HepG2 (cell line): ENCODE results near the gene PRKAR2A. TPM values are rescaled to one million over a fixed set of nuclear protein-coding genes. Genes with fewer than 3 reads are reported as not detected.
A peak's percentile ranks its signal among the peaks of the same experiment; 100 is the strongest.
"Not testable (repeated sequence)": the region's sequence is repeated elsewhere in the genome, so short reads cannot be mapped to it uniquely, and the experiment has no call there.

Experiments
- ATAC-seq: fragments of 200-7000 bp; cut with Tn5 transposase; 3 replicates; pipeline ENCODE4 v1.9.1; 2020; ENCODE audit warnings: mild to moderate bottlenecking, moderate library complexity
- BruUV-seq: library from RNA; stranded (reverse); fragments of 400-500 nt; replicated peaks from 2 replicates; lab custom pipeline; 2021; lab: Mats Ljungman, UMichigan
- CTCF ChIA-PET: fragments of 300-600 bp; formaldehyde crosslinking; extraction: SDS; loops from one replicate; lab custom pipeline; 2021; ENCODE audit warnings: low total read pairs, inconsistent platforms, low intra/inter-chr PET ratio; lab: Yijun Ruan, JAX
- POLR2A ChIA-PET: fragments of 350-600 bp; sonication (Branson Sonifier 250); formaldehyde crosslinking; loops from one replicate; lab custom pipeline; 2020; ENCODE audit warnings: antibody characterized with exemption, inconsistent platforms; lab: Yijun Ruan, JAX
- DNase-seq: peaks from one replicate; pipeline ENCODE4 v3.0.0-alpha.2; 2015; ENCODE audit warnings: low spot score
- FAIRE-seq: peaks from 3 replicates; lab custom pipeline; 2011; peaks lifted over from hg19 to GRCh38; lab: Jason Lieb, UNC
- H2AFZ ChIP-seq: one replicate; pipeline ENCODE4 v1.6.1; 2011; ENCODE audit warnings: low read length, inconsistent platforms
- H3K27ac ChIP-seq: fragments of 300-600 bp; 3 replicates; pipeline ENCODE4 v1.8.0; 2011; ENCODE audit warnings: mixed run types, mild to moderate bottlenecking, mixed read lengths, low read length, inconsistent platforms; ENCODE audit not compliant: insufficient read depth; ENCODE audit errors: extremely low read length
- H3K27me3 ChIP-seq, 2 experiments: fragments of 200-600 bp in 1 of 2; 2 replicates in 1 of 2; 3 replicates in 1 of 2; pipeline versions ENCODE4 v1.6.0 to v1.8.0; 2011; ENCODE audit warnings: low read length in 2 of 2, mild to moderate bottlenecking in 2 of 2, moderate library complexity in 2 of 2, inconsistent platforms in 1 of 2; ENCODE audit not compliant: insufficient read depth in 2 of 2, control insufficient read depth in 1 of 2
- H3K36me3 ChIP-seq, 2 experiments: fragments of 200-600 bp in 1 of 2; replicated peaks in 1 of 2; 2 replicates in 1 of 2; 3 replicates in 1 of 2; pipeline versions ENCODE4 v1.5.1 to v1.8.0; 2011; ENCODE audit warnings: low read length in 2 of 2, inconsistent platforms in 1 of 2; ENCODE audit not compliant: insufficient read depth in 2 of 2, control insufficient read depth in 1 of 2
- H3K4me1 ChIP-seq: 2 replicates; pipeline ENCODE4 v1.5.1; 2012; ENCODE audit warnings: low read length, inconsistent platforms; ENCODE audit not compliant: insufficient read depth
- H3K4me2 ChIP-seq: 2 replicates; pipeline ENCODE4 v1.6.0; 2011; ENCODE audit warnings: low read depth, low read length, inconsistent platforms
- H3K4me3 ChIP-seq, 3 experiments: fragments of 200-600 bp in 1 of 3; sonication (generic), shearing (Covaris generic) in 1 of 3; replicated peaks in 1 of 3; 2 replicates each; pipeline ENCODE4 v1.5.1; 2011 to 2016; ENCODE audit warnings: low read length in 3 of 3, inconsistent platforms in 2 of 3, low read depth in 2 of 3, mild to moderate bottlenecking in 2 of 3, control low read depth in 1 of 3, mixed read lengths in 1 of 3; ENCODE audit not compliant: insufficient read depth in 1 of 3
- H3K79me2 ChIP-seq: one replicate; pipeline ENCODE4 v1.6.1; 2011; ENCODE audit warnings: low read length, inconsistent platforms; ENCODE audit not compliant: insufficient read depth
- H3K9ac ChIP-seq: 2 replicates; pipeline ENCODE4 v1.6.0; 2011; ENCODE audit warnings: mild to moderate bottlenecking, low read depth, low read length, inconsistent platforms; ENCODE audit not compliant: insufficient read depth
- H3K9me3 ChIP-seq: 2 replicates; pipeline ENCODE4 v1.5.1; 2012; ENCODE audit warnings: mild to moderate bottlenecking, low read length
- H4K20me1 ChIP-seq: 2 replicates; pipeline ENCODE4 v1.6.0; 2011; ENCODE audit warnings: inconsistent platforms, mild to moderate bottlenecking, low read length, moderate library complexity; ENCODE audit not compliant: insufficient read depth
- ARID5B ChIP-seq: IDR thresholded peaks from 2 replicates; pipeline ENCODE4 v1.4.0; 2020; ENCODE audit warnings: mild to moderate bottlenecking, missing genetic modification reagents
- BCL6 ChIP-seq: IDR thresholded peaks from 2 replicates; pipeline ENCODE4 v1.6.1; 2016; ENCODE audit warnings: missing genetic modification reagents, missing compliant biosample characterization
- FOXP4 ChIP-seq: sonication (generic); formaldehyde crosslinking; IDR thresholded peaks from 2 replicates; pipeline ENCODE4 v1.4.0; 2020; ENCODE audit warnings: missing genetic modification reagents
- ONECUT2 ChIP-seq: sonication (generic); formaldehyde crosslinking; IDR thresholded peaks from 2 replicates; pipeline ENCODE4 v1.4.0; 2020; ENCODE audit warnings: missing genetic modification reagents
- PAXIP1 ChIP-seq: sonication (generic); formaldehyde crosslinking; conservative IDR thresholded peaks from 2 replicates; pipeline ENCODE4 v1.4.0; 2020; ENCODE audit warnings: mild to moderate bottlenecking, missing genetic modification reagents, moderate library complexity
- RARA ChIP-seq: IDR thresholded peaks from 2 replicates; pipeline ENCODE4 v1.6.1; 2016; ENCODE audit warnings: missing genetic modification reagents, missing compliant biosample characterization
- RFX3 ChIP-seq: IDR thresholded peaks from 2 replicates; pipeline ENCODE4 v1.6.1; 2016; ENCODE audit warnings: missing biosample characterization, missing genetic modification reagents
- SOX6 ChIP-seq, 2 experiments: fragments of 450-650 bp in 1 of 2; sonication (generic) in 1 of 2; formaldehyde crosslinking in 1 of 2; IDR thresholded peaks; 2 replicates each; pipeline versions ENCODE4 v1.4.0 to v1.6.1; 2017 to 2020; ENCODE audit warnings: antibody characterized with exemption in 1 of 2, mild to moderate bottlenecking in 1 of 2, missing genetic modification reagents in 1 of 2
- WGBS: methylation state at CpG from one replicate; pipeline ENCODE4 v1.1.6; 2017; ENCODE audit warnings: low lambda C conversion rate; 5-methylcytosine and 5-hydroxymethylcytosine counted together
- in situ Hi-C: cut with HindIII; loops from 2 replicates; pipeline ENCODE4 v1.10.0; 2017; ENCODE audit warnings: low pct_unique_long_range_greater_than_20kb; ENCODE audit not compliant: extremely low pct_ligation_motif_present
- intact Hi-C: fragments of 100-400 bp; cut with micrococcal nuclease; formaldehyde crosslinking; loops from one replicate; pipeline ENCODE4 v1.10.0; 2022; ENCODE audit not compliant: unreplicated experiment
- polyA plus RNA-seq, 8 experiments: library from polyadenylated mRNA; depleted of rRNA in 3 of 8; stranded (reverse) in 7 of 8; unstranded in 1 of 8; fragments of >200 nt; fragmentation: Illumina TruSeq in 4 of 8; extraction: Trizol in 4 of 8; gene quantifications; 2 replicates each; pipeline versions ENCODE4 v1.2.1 to v1.2.3, GENCODE V29; 2011 to 2016; ENCODE audit warnings: low read depth in 4 of 8, missing spikeins in 1 of 8, mixed read lengths in 1 of 8; ENCODE audit not compliant: insufficient read depth in 1 of 8
- total RNA-seq, 5 experiments: library from RNA; depleted of rRNA; stranded (reverse); fragments of >200 nt; fragmentation: Illumina TruSeq; extraction: Trizol; gene quantifications; 2 replicates each; pipeline ENCODE4 v1.2.3, GENCODE V29; 2016; ENCODE audit warnings: low read depth in 1 of 5

Gene PRKAR2A
- total and polyA plus RNA-seq, 2 of the 13 experiments (the other 11 are each of a cell fraction or from before 2014, with no cell fraction given), result 11.8 to 29.2 TPM

GRCh38 chr3:48735075-48735767, 112.5 kb downstream of the PRKAR2A start (continued):
- TF ChIP-seq FOXP4 (peak; percentile 29; the same call in 1 of the 2 replicates), ONECUT2 (CRISPR knock-in tag) (peak; percentile 34; the same call in 1 of the 2 replicates), ARID5B (CRISPR knock-in tag) (peak; percentile 26; the same call in 1 of the 2 replicates), RFX3 (CRISPR knock-in tag) (peak; percentile 68), BCL6 (CRISPR knock-in tag) (peak; percentile 91), SOX6 (CRISPR knock-in tag; IDR thresholded peaks at IDR 0.05) (peak; percentile 85), PAXIP1 (CRISPR knock-in tag) (peak; percentile 67), RARA (peak; percentile 23; the same call in 1 of the 2 replicates)
- TF ChIP-seq SOX6 (IDR thresholded peaks at IDR 0.05), result not testable (repeated sequence)

- ATAC-seq, POLR2A ChIA-PET, H3K9ac ChIP-seq, in situ Hi-C loops, H3K79me2 ChIP-seq, H3K4me2 ChIP-seq, H3K9me3 ChIP-seq, FAIRE-seq, H3K36me3 ChIP-seq, BruUV-seq, H3K27me3 ChIP-seq, H3K27ac ChIP-seq, CTCF ChIA-PET, intact Hi-C loops, H4K20me1 ChIP-seq, H3K4me3 ChIP-seq, DNase-seq, H2AFZ ChIP-seq: not testable (repeated sequence)
- 37% methylated on average over 12 of the region's 25 CpGs for WGBS
- H3K4me1 ChIP-seq, result peaks cover 39% of the 10 kb centered on the region
Observed at GRCh38 chr3:48734541-48734940, 113.1 kb downstream of the PRKAR2A start.
